ENCODE measurements around the gene DAB2IP. TPM values are rescaled to one million over a fixed set of nuclear protein-coding genes. Genes with fewer than 3 reads are reported as not detected.
A peak's percentile ranks its signal among the peaks of the same experiment; 100 is the strongest.

DAB2IP gene
- total RNA-seq, 1 donor from 2014 or later = 41.7 TPM

DNA sequence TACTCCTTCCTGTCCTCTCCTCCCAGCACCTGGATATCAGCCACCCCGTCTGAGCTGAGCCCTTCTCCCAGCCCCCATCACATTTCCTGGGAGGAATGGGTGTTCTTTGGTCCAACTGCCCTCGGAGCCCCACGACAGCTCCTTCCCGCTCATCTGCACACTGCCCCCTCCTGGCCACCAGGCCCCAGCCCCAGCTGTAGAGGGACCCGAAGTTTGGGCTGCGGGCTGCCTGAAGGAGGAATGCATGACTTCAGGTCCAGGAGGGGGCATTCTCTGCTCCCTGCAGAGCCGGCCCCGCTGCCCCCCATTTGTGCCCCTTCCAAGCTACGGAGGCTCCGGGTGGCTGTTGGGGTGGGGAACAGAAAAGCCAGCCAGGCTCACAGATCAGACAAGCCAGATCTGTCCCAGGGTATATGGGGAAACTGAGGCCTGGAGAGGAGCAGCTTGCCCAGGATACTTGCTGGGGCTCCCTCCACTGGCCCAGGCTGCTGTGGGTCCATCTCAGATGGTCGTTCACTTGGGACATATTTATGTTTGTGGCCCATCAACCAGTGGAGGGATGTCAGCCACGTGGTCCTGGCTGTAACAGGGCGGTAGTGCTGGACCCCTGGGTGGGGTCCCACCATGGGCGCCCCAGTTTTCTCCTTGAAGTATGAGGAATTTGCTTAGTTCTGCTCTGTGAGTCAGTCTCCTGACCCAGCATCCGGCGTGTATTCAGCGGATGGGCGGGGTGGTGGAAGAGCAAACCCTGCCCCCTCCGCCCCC lies 33.1 kb downstream of the DAB2IP start:
- H3K4me2 ChIP-seq (ENCODE audit: low read length) = no peak overlapping the region
- no peak overlapping the region for H3K27ac ChIP-seq (ENCODE audit: low read depth, low read length)
- no peaks in the 10 kb centered on the region for H3K79me2 ChIP-seq (ENCODE audit: insufficient read depth, low read length)
- H3K9me3 Mint-ChIP-seq (ENCODE audit: unreplicated experiment) = no peaks in the 10 kb centered on the region
- H3K9ac ChIP-seq (ENCODE audit: low read length) = no peak overlapping the region
- no peak overlapping the region for H3K4me3 ChIP-seq (ENCODE audit: insufficient read depth, low read depth, low read length)
- H3K4me1 ChIP-seq (ENCODE audit: insufficient read depth, low read length) = peaks cover 3% of the 10 kb centered on the region
- no peaks in the 10 kb centered on the region for H3K27me3 ChIP-seq (ENCODE audit: insufficient read depth, low read length)
- H3K4me1 Mint-ChIP-seq (ENCODE audit: low read depth, unreplicated experiment) = peaks cover 5% of the 10 kb centered on the region
- no peaks in the 10 kb centered on the region for H3K9me3 ChIP-seq (ENCODE audit: insufficient read depth, low read depth, low read length)
- no peak overlapping the region for H2AFZ ChIP-seq (ENCODE audit: low read depth, low read length)
- H4K20me1 ChIP-seq (ENCODE audit: insufficient read depth, low read length) = peaks cover 15% of the 10 kb centered on the region
- peaks cover 10% of the 10 kb centered on the region for H3K27me3 Mint-ChIP-seq (ENCODE audit: low read depth, unreplicated experiment)
- H3K36me3 Mint-ChIP-seq (ENCODE audit: low read depth, unreplicated experiment) = peaks cover 24% of the 10 kb centered on the region
- TF ChIP-seq, protein P1, sequence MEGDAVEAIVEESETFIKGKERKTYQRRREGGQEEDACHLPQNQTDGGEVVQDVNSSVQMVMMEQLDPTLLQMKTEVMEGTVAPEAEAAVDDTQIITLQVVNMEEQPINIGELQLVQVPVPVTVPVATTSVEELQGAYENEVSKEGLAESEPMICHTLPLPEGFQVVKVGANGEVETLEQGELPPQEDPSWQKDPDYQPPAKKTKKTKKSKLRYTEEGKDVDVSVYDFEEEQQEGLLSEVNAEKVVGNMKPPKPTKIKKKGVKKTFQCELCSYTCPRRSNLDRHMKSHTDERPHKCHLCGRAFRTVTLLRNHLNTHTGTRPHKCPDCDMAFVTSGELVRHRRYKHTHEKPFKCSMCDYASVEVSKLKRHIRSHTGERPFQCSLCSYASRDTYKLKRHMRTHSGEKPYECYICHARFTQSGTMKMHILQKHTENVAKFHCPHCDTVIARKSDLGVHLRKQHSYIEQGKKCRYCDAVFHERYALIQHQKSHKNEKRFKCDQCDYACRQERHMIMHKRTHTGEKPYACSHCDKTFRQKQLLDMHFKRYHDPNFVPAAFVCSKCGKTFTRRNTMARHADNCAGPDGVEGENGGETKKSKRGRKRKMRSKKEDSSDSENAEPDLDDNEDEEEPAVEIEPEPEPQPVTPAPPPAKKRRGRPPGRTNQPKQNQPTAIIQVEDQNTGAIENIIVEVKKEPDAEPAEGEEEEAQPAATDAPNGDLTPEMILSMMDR (IDR thresholded peaks at IDR 0.05; ENCODE audit: insufficient read depth, low read depth, low read length) = peak; percentile 37
- no peak for TF ChIP-seq EZH2 (IDR thresholded peaks at IDR 0.05; ENCODE audit: insufficient read depth, low read length)
- H3K36me3 ChIP-seq (ENCODE audit: insufficient read depth, low read length) = no peaks in the 10 kb centered on the region
- no peak for DNase-seq (ENCODE audit: low read depth)
- H3K27ac Mint-ChIP-seq (ENCODE audit: unreplicated experiment) = no peak overlapping the region
- H3K4me3 Mint-ChIP-seq (ENCODE audit: unreplicated experiment) = no peak overlapping the region
- FAIRE-seq = no peak

GRCh38 chr9:121685146-121685794 lies 33.8 kb downstream of the DAB2IP start:
- Mint-ChIP-seq H3K4me3 (ENCODE audit: unreplicated experiment) (no peak overlapping the region), H3K27ac (ENCODE audit: unreplicated experiment) (no peak overlapping the region), H3K9me3 (ENCODE audit: unreplicated experiment) (no peaks in the 10 kb centered on the region), H3K36me3 (ENCODE audit: low read depth, unreplicated experiment) (peaks cover 21% of the 10 kb centered on the region), H3K4me1 (ENCODE audit: low read depth, unreplicated experiment) (peaks cover 5% of the 10 kb centered on the region), H3K27me3 (ENCODE audit: low read depth, unreplicated experiment) (peaks cover 10% of the 10 kb centered on the region)
- H3K4me2 ChIP-seq (ENCODE audit: low read length) = no peak overlapping the region
- no peak overlapping the region for H3K27ac ChIP-seq (ENCODE audit: low read depth, low read length)
- no peak overlapping the region for H3K9ac ChIP-seq (ENCODE audit: low read length)
- H3K27me3 ChIP-seq (ENCODE audit: insufficient read depth, low read length) = no peaks in the 10 kb centered on the region
- no peak for TF ChIP-seq EZH2 (IDR thresholded peaks at IDR 0.05; ENCODE audit: insufficient read depth, low read length)
- TF ChIP-seq, protein P1 (IDR thresholded peaks at IDR 0.05; ENCODE audit: insufficient read depth, low read depth, low read length) = no peak
- peaks cover 3% of the 10 kb centered on the region for H3K4me1 ChIP-seq (ENCODE audit: insufficient read depth, low read length)
- DNase-seq (ENCODE audit: low read depth) (no peak), FAIRE-seq (no peak)
- peaks cover 20% of the 10 kb centered on the region for H4K20me1 ChIP-seq (ENCODE audit: insufficient read depth, low read length)
- no peak overlapping the region for H2AFZ ChIP-seq (ENCODE audit: low read depth, low read length)
- H3K79me2 ChIP-seq (ENCODE audit: insufficient read depth, low read length) = no peaks in the 10 kb centered on the region
- no peaks in the 10 kb centered on the region for H3K9me3 ChIP-seq (ENCODE audit: insufficient read depth, low read depth, low read length)
- no peaks in the 10 kb centered on the region for H3K36me3 ChIP-seq (ENCODE audit: insufficient read depth, low read length)
- H3K4me3 ChIP-seq (ENCODE audit: insufficient read depth, low read depth, low read length) = no peak overlapping the region
